Neural cell (in vitro differentiated cells): ENCODE results near the gene IL1RL2.

Source experiments
- POLR2AphosphoS5 ChIP-seq: IDR thresholded peaks from 2 replicates; pipeline ENCODE4 v1.6.1; 2012
- RAD21 ChIP-seq: fragments of 450-650 bp; conservative IDR thresholded peaks from 2 replicates; pipeline ENCODE4 v1.6.1; 2014; ENCODE audit warnings: antibody characterized with exemption, mild to moderate bottlenecking, moderate library complexity
- TF ChIP-seq, protein P1 (sequence below): IDR thresholded peaks from 2 replicates; pipeline ENCODE4 v1.6.1; 2012; ENCODE audit warnings: borderline replicate concordance
- TF ChIP-seq, protein P2 (sequence below): fragments of 450-650 bp; IDR thresholded peaks from 2 replicates; pipeline ENCODE4 v1.5.1; 2014; ENCODE audit warnings: antibody characterized with exemption, mild to moderate bottlenecking, moderate library complexity; ENCODE audit not compliant: poor library complexity, severe bottlenecking

DNA sequence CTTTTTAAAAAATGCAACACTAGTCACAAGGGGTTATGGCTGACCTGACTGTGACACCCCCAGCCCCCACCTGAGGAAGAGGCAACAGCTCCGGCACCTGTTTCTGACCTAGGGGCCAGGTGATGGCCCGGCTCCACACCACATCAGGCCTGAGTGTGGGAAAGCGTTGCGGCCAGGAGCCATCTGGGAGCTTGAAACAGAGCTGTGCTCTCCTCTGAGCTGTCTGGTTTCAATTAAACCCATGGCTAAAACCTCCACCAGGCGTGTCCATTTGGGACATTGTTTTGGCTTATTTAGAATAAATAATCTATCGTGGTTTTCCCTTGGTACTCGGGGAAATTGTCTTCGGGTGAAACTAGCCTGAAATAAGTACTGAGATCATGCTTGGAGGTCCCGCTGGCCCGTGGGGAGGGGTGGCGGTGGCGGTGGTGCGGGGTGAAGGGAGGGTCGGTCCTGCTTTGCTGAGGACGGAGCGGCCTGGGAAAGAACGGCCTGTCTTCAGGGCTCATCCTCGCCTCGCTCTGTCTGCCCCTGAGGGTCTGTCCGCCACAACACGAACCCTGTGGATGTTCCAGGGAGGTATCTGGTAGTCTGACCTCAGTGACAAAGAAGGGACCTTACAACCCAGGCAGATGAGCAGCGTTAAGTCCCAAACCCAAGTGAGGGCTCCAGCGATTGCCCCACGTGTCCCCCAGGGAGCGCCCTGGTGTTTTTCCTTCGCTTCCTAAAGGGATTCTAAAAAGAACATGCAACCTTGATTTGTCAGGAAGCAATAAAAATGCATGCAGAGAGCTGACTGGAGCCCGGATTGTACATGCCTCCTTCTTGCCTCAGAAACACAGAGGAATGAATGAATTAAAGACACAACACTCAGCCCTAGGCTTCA is 58.7 kb downstream of the IL1RL2 start:
- TF ChIP-seq, protein P1, sequence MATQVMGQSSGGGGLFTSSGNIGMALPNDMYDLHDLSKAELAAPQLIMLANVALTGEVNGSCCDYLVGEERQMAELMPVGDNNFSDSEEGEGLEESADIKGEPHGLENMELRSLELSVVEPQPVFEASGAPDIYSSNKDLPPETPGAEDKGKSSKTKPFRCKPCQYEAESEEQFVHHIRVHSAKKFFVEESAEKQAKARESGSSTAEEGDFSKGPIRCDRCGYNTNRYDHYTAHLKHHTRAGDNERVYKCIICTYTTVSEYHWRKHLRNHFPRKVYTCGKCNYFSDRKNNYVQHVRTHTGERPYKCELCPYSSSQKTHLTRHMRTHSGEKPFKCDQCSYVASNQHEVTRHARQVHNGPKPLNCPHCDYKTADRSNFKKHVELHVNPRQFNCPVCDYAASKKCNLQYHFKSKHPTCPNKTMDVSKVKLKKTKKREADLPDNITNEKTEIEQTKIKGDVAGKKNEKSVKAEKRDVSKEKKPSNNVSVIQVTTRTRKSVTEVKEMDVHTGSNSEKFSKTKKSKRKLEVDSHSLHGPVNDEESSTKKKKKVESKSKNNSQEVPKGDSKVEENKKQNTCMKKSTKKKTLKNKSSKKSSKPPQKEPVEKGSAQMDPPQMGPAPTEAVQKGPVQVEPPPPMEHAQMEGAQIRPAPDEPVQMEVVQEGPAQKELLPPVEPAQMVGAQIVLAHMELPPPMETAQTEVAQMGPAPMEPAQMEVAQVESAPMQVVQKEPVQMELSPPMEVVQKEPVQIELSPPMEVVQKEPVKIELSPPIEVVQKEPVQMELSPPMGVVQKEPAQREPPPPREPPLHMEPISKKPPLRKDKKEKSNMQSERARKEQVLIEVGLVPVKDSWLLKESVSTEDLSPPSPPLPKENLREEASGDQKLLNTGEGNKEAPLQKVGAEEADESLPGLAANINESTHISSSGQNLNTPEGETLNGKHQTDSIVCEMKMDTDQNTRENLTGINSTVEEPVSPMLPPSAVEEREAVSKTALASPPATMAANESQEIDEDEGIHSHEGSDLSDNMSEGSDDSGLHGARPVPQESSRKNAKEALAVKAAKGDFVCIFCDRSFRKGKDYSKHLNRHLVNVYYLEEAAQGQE, result no peak
- TF ChIP-seq RAD21, result no peak
- TF ChIP-seq, protein P2, sequence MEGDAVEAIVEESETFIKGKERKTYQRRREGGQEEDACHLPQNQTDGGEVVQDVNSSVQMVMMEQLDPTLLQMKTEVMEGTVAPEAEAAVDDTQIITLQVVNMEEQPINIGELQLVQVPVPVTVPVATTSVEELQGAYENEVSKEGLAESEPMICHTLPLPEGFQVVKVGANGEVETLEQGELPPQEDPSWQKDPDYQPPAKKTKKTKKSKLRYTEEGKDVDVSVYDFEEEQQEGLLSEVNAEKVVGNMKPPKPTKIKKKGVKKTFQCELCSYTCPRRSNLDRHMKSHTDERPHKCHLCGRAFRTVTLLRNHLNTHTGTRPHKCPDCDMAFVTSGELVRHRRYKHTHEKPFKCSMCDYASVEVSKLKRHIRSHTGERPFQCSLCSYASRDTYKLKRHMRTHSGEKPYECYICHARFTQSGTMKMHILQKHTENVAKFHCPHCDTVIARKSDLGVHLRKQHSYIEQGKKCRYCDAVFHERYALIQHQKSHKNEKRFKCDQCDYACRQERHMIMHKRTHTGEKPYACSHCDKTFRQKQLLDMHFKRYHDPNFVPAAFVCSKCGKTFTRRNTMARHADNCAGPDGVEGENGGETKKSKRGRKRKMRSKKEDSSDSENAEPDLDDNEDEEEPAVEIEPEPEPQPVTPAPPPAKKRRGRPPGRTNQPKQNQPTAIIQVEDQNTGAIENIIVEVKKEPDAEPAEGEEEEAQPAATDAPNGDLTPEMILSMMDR, result no peak
- no peak for TF ChIP-seq POLR2AphosphoS5
